Muscle layer of colon (tissue), 2 donors: ENCODE measurements around the gene ANXA2R.
"Not testable (repeated sequence)": the region's sequence is repeated elsewhere in the genome, so short reads cannot be mapped to it uniquely, and the experiment has no call there.

Experiments used
- H3K27ac ChIP-seq: one replicate; pipeline ENCODE4 v1.7.0; 2013; ENCODE audit warnings: low read depth, mild to moderate bottlenecking, low read length, moderate library complexity
- H3K27me3 ChIP-seq, 2 donors: one replicate each; pipeline ENCODE4 v1.7.0; 2013; ENCODE audit warnings: low read length in 2 of 2, mild to moderate bottlenecking in 2 of 2; ENCODE audit not compliant: insufficient read depth in 2 of 2, control insufficient read depth in 1 of 2
- H3K36me3 ChIP-seq: one replicate; pipeline ENCODE4 v1.7.0; 2013; ENCODE audit warnings: mild to moderate bottlenecking, low read length; ENCODE audit not compliant: insufficient read depth
- H3K4me1 ChIP-seq: one replicate; pipeline ENCODE4 v1.7.0; 2013; ENCODE audit warnings: mild to moderate bottlenecking, low read length; ENCODE audit not compliant: insufficient read depth
- H3K4me3 ChIP-seq, 2 donors: one replicate each; pipeline ENCODE4 v1.7.0; 2013; ENCODE audit warnings: low read length in 2 of 2, low read depth in 1 of 2, mild to moderate bottlenecking in 1 of 2, moderate library complexity in 1 of 2
- H3K9ac ChIP-seq: one replicate; pipeline ENCODE4 v1.7.0; 2013; ENCODE audit warnings: low read length
- H3K9me3 ChIP-seq: one replicate; pipeline ENCODE4 v1.7.0; 2013; ENCODE audit warnings: mild to moderate bottlenecking, low read length
- donor health status: abdominal sarcoma.
- donor health status: Adenocarcinoma of cecum.

The ANXA2R gene

DNA sequence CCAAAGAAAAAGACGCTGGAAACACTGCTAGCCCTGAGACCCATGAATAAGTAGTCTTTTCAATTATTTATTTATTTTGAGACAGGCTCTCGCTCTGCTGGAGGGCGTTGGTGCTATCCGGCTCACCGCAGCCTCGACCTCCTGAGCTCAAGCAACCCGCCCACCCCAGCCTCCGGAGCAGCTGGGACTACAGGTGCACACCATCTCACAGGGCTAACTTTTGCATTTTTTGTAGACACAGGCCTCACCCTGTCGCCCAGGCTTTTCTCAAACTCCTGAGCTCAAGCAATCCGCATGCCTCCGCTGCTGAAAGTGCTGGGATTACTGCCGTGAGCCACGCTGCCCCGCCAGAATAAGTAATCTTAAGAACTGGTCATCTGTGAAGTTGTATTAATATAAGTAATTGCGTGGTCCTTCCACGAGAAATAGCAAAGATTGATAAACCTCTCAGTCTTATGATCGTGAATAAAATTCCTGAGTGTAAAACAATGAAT is 1.6 kb downstream of the ANXA2R start:
- Histone ChIP-seq H3K4me1 (peaks cover 20% of the 10 kb centered on the region), H3K27me3 (peaks cover 49 to 79% of the 10 kb centered on the region in 2 donors), H3K36me3 (no peaks in the 10 kb centered on the region), H3K9me3 (peaks cover 8% of the 10 kb centered on the region), H3K4me3 (peak overlapping the region in 1 of 2 donors; percentile 47), H3K9ac (no peak overlapping the region), H3K27ac (no peak overlapping the region)

DNA sequence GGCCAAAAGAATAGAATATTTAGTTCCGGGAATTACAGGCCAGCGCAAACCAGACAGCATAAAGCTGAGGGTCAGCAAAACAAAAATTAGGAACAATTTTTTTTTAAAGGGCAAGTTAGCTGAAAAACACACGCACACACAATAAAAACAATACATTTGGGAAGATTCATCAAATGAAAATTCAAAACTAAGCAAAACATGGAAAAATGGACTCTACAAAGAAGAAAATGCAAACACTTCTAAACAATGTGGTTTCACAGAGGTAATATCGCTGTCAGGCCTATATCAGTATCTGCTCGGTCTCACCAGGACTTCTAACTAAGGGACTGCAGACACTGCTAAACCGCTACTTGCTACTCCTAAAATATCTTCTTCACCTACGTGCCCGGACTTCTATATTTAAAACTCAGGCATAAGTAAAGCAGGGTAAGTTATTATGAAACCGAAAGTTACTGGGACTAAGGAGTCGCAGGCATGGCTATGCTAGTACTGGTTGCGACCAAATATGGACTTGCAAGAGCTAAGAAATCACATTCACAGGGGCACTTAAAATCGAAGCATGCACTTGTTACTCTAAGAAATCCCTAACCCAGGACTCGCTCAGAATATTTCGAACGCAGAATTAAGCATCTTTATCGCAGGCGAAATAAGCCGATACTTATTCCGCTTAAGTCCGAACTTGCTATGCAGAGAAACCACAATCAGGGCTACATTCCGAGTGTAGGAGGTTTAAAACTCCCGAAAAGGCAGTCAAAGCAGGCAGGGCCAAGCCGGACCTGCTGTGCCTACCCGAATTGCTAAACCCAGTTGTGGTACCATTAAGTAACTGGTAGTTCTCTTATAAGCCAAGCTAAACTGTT is 2.3 kb downstream of the ANXA2R start:
- H3K9ac ChIP-seq: no peak overlapping the region
- peaks cover 49 to 80% of the 10 kb centered on the region in 2 donors for H3K27me3 ChIP-seq
- H3K4me1 ChIP-seq: peaks cover 20% of the 10 kb centered on the region
- H3K27ac ChIP-seq: no peak overlapping the region
- H3K9me3 ChIP-seq: peaks cover 8% of the 10 kb centered on the region
- no peaks in the 10 kb centered on the region for H3K36me3 ChIP-seq
- H3K4me3 ChIP-seq: peak overlapping the region in 1 of 2 donors; percentile 47

DNA sequence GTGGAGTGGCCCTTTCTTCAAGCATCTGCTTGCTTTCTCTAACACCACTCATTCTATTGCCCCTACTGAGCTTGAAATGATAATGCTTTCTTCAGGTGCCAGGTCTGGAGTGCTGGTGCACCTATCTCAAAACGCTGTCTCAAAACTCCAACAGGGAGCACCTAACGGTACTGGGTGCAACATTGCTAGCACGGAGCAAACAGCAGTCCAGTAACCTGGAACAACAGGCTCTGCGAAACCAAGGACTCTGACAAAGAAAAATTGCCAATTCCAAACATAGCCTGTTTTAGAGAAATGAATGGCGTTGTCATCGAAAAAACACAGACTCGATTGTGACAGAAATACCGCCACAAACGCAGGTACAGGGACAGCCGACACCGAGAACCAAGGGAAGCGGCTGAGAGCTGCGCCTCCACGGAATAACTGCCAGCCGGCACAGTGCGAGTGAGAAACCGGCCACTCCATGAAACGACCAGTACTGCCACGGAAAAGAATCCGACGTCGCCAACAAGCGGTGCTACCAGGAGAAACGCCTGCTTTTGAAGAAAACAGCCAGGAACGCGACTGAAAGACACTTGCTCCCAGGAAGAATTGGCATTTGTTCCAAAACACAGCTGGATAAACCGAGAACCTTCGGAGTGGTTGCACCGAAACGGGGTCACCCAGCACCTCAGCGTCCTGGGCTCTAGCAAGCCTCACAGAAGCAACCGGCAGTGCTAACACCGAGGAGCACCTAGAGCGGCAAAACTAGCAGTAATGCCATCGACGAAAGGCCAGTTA is 3.1 kb downstream of the ANXA2R start:
- no peak overlapping the region for H3K27ac ChIP-seq
- peaks cover 49 to 74% of the 10 kb centered on the region in 2 donors for H3K27me3 ChIP-seq
- H3K36me3 ChIP-seq: no peaks in the 10 kb centered on the region
- H3K4me1 ChIP-seq: peaks cover 20% of the 10 kb centered on the region
- H3K9me3 ChIP-seq: peaks cover 8% of the 10 kb centered on the region
- no peak overlapping the region for H3K9ac ChIP-seq
- peak overlapping the region in 1 of 2 donors; percentile 47 for H3K4me3 ChIP-seq

DNA sequence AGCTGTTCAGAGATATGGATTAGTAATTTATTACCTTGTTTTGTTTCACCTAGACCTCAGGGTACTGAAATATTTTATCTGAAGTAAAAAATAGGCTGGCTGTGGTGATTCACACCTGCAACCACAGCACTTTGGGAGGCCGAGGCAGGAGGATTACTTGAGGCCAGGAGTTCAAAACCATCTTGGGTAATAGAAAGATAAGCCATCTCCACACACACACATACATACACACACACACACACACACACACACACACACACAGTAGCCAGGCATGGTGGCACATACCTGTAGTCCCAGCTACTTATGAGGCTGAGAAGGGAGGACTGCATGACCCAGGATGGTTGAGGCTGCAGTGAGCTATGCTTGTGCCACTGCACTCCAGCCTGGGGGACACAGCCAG is 3.7 kb downstream of the ANXA2R start:
- Histone ChIP-seq H3K27me3 (peaks cover 49 to 68% of the 10 kb centered on the region in 2 donors), H3K4me1 (peaks cover 20% of the 10 kb centered on the region), H3K9me3 (peaks cover 8% of the 10 kb centered on the region), H3K9ac (no peak overlapping the region), H3K4me3 (no peak overlapping the region), H3K36me3 (no peaks in the 10 kb centered on the region), H3K27ac (no peak overlapping the region)

DNA sequence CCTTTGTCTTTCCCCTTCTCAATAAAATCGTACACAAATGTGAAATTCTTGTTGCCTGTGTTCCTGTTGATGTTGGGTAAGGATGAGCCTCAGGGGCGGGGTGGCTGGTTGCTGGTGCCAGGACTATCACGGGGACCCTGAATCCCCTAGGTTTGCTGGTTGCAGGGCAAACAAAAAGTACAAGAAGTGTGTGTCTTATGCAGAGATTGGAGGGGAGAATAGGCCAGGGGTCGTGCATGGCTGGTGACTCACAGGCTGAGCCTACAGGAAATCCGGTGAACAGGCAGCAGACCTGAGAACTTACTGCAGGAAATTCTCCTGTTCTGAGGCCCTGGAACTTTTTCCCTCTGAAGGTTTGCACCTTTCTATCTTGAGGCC is 5.5 kb downstream of the ANXA2R start:
- Histone ChIP-seq H3K9ac (no peak overlapping the region), H3K36me3 (no peaks in the 10 kb centered on the region), H3K4me3 (no peak overlapping the region), H3K4me1 (peaks cover 14% of the 10 kb centered on the region), H3K9me3 (no peaks in the 10 kb centered on the region), H3K27me3 (peaks cover 32 to 52% of the 10 kb centered on the region in 2 donors), H3K27ac (no peak overlapping the region)

DNA sequence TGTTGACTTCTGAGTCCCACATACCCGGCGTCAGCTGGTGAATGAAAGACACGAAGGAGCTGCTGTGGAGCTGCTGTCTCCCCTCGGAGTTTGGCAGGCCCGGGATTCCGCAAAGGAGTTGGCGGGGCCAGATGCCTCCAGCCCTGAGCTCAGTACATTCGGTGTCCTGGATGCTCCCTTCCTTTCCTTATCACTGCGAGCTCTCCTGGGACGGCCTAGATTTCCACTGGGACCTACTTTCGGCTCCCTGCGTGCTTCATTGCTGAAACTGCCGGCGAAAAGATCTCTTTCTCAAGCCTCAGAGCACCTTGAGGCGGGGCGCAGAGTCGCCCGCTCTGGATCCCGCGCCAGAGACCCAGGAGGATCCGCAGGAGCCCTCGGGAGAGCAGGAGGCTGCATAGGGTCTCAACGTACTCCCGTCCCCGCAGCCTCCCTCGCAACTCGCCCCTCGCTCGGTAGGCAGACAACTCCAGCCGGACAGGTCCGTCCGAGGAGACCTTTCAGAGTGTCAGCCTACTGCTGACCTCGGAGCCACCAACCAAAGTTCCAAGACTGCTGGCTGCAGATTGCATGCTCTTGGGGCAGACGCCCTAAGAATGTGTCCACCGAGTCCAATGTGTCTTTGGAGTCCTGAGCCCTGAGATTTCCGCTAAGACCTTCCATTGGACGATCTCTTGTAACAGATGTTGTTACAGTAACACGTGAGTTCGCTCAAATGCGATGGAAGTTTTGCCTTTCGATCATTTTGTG is 6.1 kb downstream of the ANXA2R start:
- H3K36me3 ChIP-seq: no peaks in the 10 kb centered on the region
- H3K27me3 ChIP-seq: peaks cover 28 to 48% of the 10 kb centered on the region in 2 donors
- H3K27ac ChIP-seq: no peak overlapping the region
- H3K4me1 ChIP-seq: peaks cover 12% of the 10 kb centered on the region
- H3K9ac ChIP-seq: no peak overlapping the region
- peak overlapping the region in 1 of 2 donors; percentile 23 for H3K4me3 ChIP-seq
- H3K9me3 ChIP-seq: no peaks in the 10 kb centered on the region

DNA sequence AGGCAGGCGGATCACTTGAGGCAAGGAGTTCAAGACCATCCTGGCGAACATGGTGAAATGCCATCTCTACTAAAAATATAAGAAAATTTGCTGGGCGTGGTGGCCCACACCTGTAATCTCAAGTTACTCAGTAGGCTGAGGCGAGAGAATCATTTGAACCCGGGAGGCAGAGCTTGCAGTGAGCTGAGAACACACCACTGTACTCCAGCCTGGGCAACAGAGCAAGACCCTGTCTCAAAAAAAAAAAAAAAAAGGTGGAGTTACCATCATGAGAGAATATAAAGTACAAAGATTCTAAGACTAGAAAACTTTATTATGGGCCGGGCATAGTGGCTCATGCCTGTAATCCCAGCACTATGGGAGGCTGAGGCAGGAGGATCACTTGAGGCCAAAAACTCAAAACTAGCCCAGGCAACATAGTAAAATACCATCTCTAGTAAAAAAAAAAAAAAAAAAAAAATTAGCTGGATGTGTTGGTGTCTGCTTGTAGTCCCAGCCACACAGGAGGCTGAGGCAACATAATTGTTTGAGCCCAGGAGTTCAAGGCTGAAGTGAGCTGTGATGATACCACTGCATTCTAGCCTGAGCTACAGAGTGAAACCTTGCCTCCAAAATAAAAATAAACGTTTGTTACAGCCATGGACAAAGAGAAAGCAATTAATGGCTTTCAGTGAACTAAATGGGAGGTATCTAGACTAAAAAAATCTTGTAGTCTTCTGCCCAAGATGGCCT is 12.9 kb downstream of the ANXA2R start:
- Histone ChIP-seq H3K27ac (no peak overlapping the region), H3K4me1 (no peaks in the 10 kb centered on the region), H3K4me3 (no peak overlapping the region), H3K9ac (no peak overlapping the region), H3K36me3 (no peaks in the 10 kb centered on the region), H3K9me3 (no peaks in the 10 kb centered on the region), H3K27me3 (peaks cover 7 to 10% of the 10 kb centered on the region in 2 donors)

DNA sequence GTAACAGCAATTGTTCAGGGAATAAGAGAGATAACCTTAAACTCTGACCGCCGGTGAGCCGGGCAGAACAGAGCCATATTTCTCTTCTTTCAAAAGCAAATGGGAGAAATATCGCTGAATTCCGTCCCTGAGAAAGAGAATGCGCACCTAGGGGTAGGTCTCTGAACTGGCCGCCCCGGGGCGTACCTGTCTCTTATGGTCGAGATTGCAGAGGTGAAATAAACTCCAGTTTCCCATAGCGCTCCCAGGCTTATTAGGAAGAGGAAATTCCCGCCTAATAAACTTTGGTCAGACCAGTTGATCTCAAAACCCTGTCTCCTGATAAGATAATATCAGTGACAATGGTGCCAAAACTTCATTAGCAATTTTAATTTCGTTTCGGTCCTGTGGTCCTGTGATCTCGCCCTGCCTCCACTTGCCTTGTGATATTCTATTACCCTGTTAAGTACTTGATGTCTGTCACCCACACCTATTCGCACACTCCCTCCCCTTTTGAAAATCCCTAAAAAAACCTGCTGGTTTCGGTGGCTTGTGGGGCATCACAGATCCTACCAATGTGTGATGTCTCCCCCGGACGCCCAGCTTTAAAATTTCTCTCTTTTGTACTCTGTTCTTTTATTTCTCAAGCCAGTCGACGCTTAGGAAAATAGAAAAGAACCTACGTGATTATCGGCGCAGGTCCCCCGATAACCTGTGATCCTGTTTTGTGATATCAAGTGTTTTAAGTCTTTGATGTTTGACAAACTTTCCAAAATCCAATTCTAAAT is 14.8 kb downstream of the ANXA2R start:
- not testable (repeated sequence) for H3K4me1 ChIP-seq, H3K9ac ChIP-seq, H3K36me3 ChIP-seq, H3K27ac ChIP-seq, H3K9me3 ChIP-seq, H3K4me3 ChIP-seq
- peaks cover 15 to 22% of the 10 kb centered on the region in 2 donors for H3K27me3 ChIP-seq

DNA sequence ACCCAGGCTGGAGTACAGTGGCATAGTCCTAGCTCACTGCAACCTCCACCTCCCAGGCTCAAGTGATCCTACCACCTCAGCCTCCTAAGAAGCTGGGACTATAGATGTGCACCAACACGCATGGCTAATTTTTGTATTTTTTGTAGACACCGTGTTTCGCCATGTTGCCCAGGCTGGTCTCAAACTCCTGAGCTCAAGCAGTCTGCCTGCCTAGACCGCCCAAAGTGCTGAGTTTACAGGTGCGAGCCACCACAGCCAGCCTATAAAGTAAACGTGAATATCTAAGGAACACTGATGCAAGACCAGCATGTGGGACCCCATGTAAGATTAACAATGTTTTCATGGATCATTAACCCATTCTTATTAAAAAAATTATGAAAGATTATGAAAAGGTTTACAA is 15.9 kb downstream of the ANXA2R start:
- Histone ChIP-seq H3K9ac (no peak overlapping the region), H3K4me1 (peaks cover 3% of the 10 kb centered on the region), H3K27me3 (peaks cover 27 to 34% of the 10 kb centered on the region in 2 donors)

DNA sequence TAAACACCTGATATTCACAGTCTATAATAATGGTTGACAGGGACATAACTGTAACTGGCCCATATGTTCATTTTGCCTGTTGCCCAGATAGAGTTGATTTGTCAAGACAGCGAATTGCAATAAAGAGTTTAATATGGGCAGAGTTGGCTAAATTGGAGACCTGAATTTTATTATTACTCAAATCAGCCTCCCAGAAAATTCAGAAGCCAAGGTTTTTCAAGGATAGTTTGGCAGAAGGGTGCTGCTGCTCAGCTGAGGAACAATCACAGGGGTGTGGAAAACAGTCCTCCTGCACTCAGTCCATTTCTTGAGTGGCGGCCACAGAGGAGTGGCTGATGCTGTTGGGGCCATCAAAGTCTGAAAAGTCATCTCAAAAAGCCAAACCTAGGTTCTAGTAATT is 19.0 kb downstream of the ANXA2R start:
- Histone ChIP-seq H3K9ac (no peak overlapping the region), H3K4me3 (no peak overlapping the region), H3K9me3 (peaks cover 5% of the 10 kb centered on the region), H3K27ac (no peak overlapping the region), H3K36me3 (no peaks in the 10 kb centered on the region), H3K27me3 (peaks cover 48 to 63% of the 10 kb centered on the region in 2 donors), H3K4me1 (peaks cover 3% of the 10 kb centered on the region)

More for the DNA sequence above, 15.9 kb downstream of the ANXA2R start:
- no peak overlapping the region for H3K4me3 ChIP-seq
- H3K36me3 ChIP-seq: no peaks in the 10 kb centered on the region
- H3K27ac ChIP-seq: no peak overlapping the region
- H3K9me3 ChIP-seq: peaks cover 5% of the 10 kb centered on the region
